HEK293 (cell line): Measurements from ENCODE around the gene DST.

Experiments used
- CTCF ChIP-seq: fragments of 450-650 bp; formaldehyde crosslinking; IDR thresholded peaks from 2 replicates; pipeline ENCODE4 v1.5.1; 2016; ENCODE audit warnings: missing biosample characterization, missing genetic modification characterization
- GLIS1 ChIP-seq: fragments of 450-650 bp; formaldehyde crosslinking; IDR thresholded peaks from 2 replicates; pipeline ENCODE4 v1.5.1; 2016; ENCODE audit warnings: missing biosample characterization, missing genetic modification characterization
- REPIN1 ChIP-seq: fragments of 450-650 bp; formaldehyde crosslinking; IDR thresholded peaks from 2 replicates; pipeline ENCODE4 v1.5.1; 2017; ENCODE audit warnings: missing biosample characterization, missing genetic modification characterization, low read depth
- TCF7L2 ChIP-seq: IDR thresholded peaks from 2 replicates; pipeline ENCODE4 v1.6.1; 2011; ENCODE audit warnings: low read depth, mild to moderate bottlenecking, inconsistent platforms, low read length, moderate library complexity, borderline replicate concordance
- ZBTB20 ChIP-seq: fragments of 450-650 bp; formaldehyde crosslinking; IDR thresholded peaks from 2 replicates; pipeline ENCODE4 v1.5.1; 2016; ENCODE audit warnings: missing biosample characterization, missing genetic modification characterization
- ZBTB7A ChIP-seq: fragments of 450-650 bp; formaldehyde crosslinking; IDR thresholded peaks from 2 replicates; pipeline ENCODE4 v1.5.1; 2016; ENCODE audit warnings: low read depth, missing biosample characterization, missing genetic modification characterization
- ZNF175 ChIP-seq: fragments of 450-650 bp; formaldehyde crosslinking; IDR thresholded peaks from 2 replicates; pipeline ENCODE4 v1.5.1; 2016; ENCODE audit warnings: missing biosample characterization, missing genetic modification characterization
- ZNF658 ChIP-seq: fragments of 450-650 bp; formaldehyde crosslinking; IDR thresholded peaks from 2 replicates; pipeline ENCODE4; 2016; ENCODE audit warnings: missing biosample characterization, missing genetic modification characterization
- ZNF768 ChIP-seq: fragments of 450-650 bp; formaldehyde crosslinking; IDR thresholded peaks from 2 replicates; pipeline ENCODE4 v1.5.1; 2018; ENCODE audit warnings: missing biosample characterization, mild to moderate bottlenecking, missing genetic modification characterization
- ZNF830 ChIP-seq: fragments of 450-650 bp; IDR thresholded peaks from 2 replicates; pipeline ENCODE4 v1.5.0; 2018; ENCODE audit warnings: missing biosample characterization, missing genetic modification characterization, low read depth, mild to moderate bottlenecking, moderate library complexity
- ZSCAN23 ChIP-seq: fragments of 450-650 bp; formaldehyde crosslinking; IDR thresholded peaks from 2 replicates; pipeline ENCODE4 v1.5.1; 2016; ENCODE audit warnings: missing biosample characterization, missing genetic modification characterization
- TF ChIP-seq, protein P1 (sequence below): fragments of 450-650 bp; formaldehyde crosslinking; conservative IDR thresholded peaks from 2 replicates; pipeline ENCODE4 v1.5.1; 2016; ENCODE audit warnings: low read depth, missing biosample characterization, missing genetic modification characterization
- TF ChIP-seq, protein P2 (sequence below): fragments of 450-650 bp; formaldehyde crosslinking; IDR thresholded peaks from 2 replicates; pipeline ENCODE4 v1.5.1; 2016; ENCODE audit warnings: missing biosample characterization, missing genetic modification characterization

GRCh38 chr6:56527934-56528333 lies 114.8 kb downstream of the DST start:
- TF ChIP-seq CTCF = no peak
- TF ChIP-seq TCF7L2 = no peak
- TF ChIP-seq, protein P1, sequence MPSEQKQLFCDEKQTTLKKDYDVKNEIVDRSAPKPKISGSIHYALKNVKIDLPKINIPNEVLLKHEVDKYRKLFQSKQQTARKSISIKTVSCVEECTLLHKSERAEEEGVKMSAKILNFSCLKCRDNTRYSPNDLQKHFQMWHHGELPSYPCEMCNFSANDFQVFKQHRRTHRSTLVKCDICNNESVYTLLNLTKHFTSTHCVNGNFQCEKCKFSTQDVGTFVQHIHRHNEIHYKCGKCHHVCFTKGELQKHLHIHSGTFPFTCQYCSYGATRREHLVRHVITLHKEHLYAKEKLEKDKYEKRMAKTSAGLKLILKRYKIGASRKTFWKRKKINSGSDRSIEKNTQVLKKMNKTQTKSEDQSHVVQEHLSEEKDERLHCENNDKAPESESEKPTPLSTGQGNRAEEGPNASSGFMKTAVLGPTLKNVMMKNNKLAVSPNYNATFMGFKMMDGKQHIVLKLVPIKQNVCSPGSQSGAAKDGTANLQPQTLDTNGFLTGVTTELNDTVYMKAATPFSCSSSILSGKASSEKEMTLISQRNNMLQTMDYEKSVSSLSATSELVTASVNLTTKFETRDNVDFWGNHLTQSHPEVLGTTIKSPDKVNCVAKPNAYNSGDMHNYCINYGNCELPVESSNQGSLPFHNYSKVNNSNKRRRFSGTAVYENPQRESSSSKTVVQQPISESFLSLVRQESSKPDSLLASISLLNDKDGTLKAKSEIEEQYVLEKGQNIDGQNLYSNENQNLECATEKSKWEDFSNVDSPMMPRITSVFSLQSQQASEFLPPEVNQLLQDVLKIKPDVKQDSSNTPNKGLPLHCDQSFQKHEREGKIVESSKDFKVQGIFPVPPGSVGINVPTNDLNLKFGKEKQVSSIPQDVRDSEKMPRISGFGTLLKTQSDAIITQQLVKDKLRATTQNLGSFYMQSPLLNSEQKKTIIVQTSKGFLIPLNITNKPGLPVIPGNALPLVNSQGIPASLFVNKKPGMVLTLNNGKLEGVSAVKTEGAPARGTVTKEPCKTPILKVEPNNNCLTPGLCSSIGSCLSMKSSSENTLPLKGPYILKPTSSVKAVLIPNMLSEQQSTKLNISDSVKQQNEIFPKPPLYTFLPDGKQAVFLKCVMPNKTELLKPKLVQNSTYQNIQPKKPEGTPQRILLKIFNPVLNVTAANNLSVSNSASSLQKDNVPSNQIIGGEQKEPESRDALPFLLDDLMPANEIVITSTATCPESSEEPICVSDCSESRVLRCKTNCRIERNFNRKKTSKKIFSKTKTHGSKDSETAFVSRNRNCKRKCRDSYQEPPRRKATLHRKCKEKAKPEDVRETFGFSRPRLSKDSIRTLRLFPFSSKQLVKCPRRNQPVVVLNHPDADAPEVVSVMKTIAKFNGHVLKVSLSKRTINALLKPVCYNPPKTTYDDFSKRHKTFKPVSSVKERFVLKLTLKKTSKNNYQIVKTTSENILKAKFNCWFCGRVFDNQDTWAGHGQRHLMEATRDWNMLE (tag by site-specific recombination) = no peak
- no peak for TF ChIP-seq ZNF830 (tag by site-specific recombination)
- no peak for TF ChIP-seq REPIN1 (tag by site-specific recombination)
- TF ChIP-seq, protein P2, sequence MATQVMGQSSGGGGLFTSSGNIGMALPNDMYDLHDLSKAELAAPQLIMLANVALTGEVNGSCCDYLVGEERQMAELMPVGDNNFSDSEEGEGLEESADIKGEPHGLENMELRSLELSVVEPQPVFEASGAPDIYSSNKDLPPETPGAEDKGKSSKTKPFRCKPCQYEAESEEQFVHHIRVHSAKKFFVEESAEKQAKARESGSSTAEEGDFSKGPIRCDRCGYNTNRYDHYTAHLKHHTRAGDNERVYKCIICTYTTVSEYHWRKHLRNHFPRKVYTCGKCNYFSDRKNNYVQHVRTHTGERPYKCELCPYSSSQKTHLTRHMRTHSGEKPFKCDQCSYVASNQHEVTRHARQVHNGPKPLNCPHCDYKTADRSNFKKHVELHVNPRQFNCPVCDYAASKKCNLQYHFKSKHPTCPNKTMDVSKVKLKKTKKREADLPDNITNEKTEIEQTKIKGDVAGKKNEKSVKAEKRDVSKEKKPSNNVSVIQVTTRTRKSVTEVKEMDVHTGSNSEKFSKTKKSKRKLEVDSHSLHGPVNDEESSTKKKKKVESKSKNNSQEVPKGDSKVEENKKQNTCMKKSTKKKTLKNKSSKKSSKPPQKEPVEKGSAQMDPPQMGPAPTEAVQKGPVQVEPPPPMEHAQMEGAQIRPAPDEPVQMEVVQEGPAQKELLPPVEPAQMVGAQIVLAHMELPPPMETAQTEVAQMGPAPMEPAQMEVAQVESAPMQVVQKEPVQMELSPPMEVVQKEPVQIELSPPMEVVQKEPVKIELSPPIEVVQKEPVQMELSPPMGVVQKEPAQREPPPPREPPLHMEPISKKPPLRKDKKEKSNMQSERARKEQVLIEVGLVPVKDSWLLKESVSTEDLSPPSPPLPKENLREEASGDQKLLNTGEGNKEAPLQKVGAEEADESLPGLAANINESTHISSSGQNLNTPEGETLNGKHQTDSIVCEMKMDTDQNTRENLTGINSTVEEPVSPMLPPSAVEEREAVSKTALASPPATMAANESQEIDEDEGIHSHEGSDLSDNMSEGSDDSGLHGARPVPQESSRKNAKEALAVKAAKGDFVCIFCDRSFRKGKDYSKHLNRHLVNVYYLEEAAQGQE = no peak
- TF ChIP-seq GLIS1 (tag by site-specific recombination) = no peak
- TF ChIP-seq ZSCAN23 (tag by site-specific recombination) = no peak
- TF ChIP-seq ZBTB20 (tag by site-specific recombination) = no peak
- no peak for TF ChIP-seq ZBTB7A (tag by site-specific recombination)
- TF ChIP-seq ZNF658 (tag by site-specific recombination) = no peak
- 0 out of 2 replicates have a peak, but pooled peaks have one; percentile 30 for TF ChIP-seq ZNF768 (tag by site-specific recombination)
- no peak for TF ChIP-seq ZNF175
